Gastrocnemius medialis (tissue), 4 donors: ENCODE measurements around the gene RAB22A. TPM values are rescaled to one million over a fixed set of nuclear protein-coding genes. Genes with fewer than 3 reads are reported as not detected.

Source experiments
- ATAC-seq, 2 donors: fragments of 150-250 bp; one replicate each; pipeline ENCODE4 v1.9.1; 2016
- DNase-seq, 2 donors: peaks; one replicate each; pipeline ENCODE4 v3.0.0-alpha.2; 2019
- H3K27ac ChIP-seq, 4 donors: fragments of 200-600 bp; sonication (generic); 1 replicate in 1 of 4; 2 replicates in 3 of 4; pipeline ENCODE4 v1.5.1; 2016 to 2018; ENCODE audit warnings: mild to moderate bottlenecking in 2 of 4, moderate library complexity in 1 of 4
- H3K27me3 ChIP-seq, 3 donors: fragments of 200-600 bp; sonication (generic) in 2 of 3; 1 replicate in 1 of 3; 2 replicates in 2 of 3; pipeline versions ENCODE4 v1.5.1 to v1.6.0; 2016 to 2019; ENCODE audit warnings: mild to moderate bottlenecking in 1 of 3, moderate library complexity in 1 of 3
- H3K36me3 ChIP-seq, 2 donors: fragments of 200-600 bp; sonication (generic) in 1 of 2; one replicate each; pipeline ENCODE4 v1.5.1; 2017 to 2018
- H3K4me1 ChIP-seq, 2 donors: fragments of 200-600 bp; sonication (generic) in 1 of 2; one replicate each; pipeline ENCODE4 v1.5.1; 2016 to 2017; ENCODE audit warnings: mild to moderate bottlenecking in 2 of 2
- H3K4me3 ChIP-seq, 4 donors: fragments of 200-600 bp; sonication (generic) in 3 of 4; 1 replicate in 1 of 4; 2 replicates in 3 of 4; pipeline ENCODE4 v1.5.1; 2016 to 2019; ENCODE audit warnings: mild to moderate bottlenecking in 2 of 4
- H3K9me3 ChIP-seq, 3 donors: fragments of 200-600 bp; sonication (generic) in 2 of 3; 1 replicate in 1 of 3; 2 replicates in 2 of 3; pipeline ENCODE4 v1.5.1; 2016 to 2019
- CTCF ChIP-seq, 5 experiments: fragments of 450-650 bp in 3 of 5; fragments of 200-600 bp in 2 of 5; sonication (generic) in 2 of 5; IDR thresholded peaks in 4 of 5; conservative IDR thresholded peaks in 1 of 5; 1 replicate in 4 of 5; 2 replicates in 1 of 5; pipeline ENCODE4 v1.5.1; 2016 to 2019; ENCODE audit warnings: antibody characterized with exemption in 5 of 5, mild to moderate bottlenecking in 3 of 5, moderate library complexity in 3 of 5
- POLR2A ChIP-seq, 2 donors: fragments of 450-650 bp; IDR thresholded peaks; one replicate each; pipeline ENCODE4 v1.6.1; 2017; ENCODE audit warnings: antibody characterized with exemption in 2 of 2, mild to moderate bottlenecking in 2 of 2, moderate library complexity in 2 of 2
- in situ Hi-C, 4 donors: fragments of 200-750 bp; cut with MboI; loops; one replicate each; pipeline versions ENCODE4 v1.15.0 to v1.8.0; 2017; ENCODE audit warnings: low sequenced_read_pairs in 4 of 4
- intact Hi-C: fragments of 100-400 bp; cut with DNase I; formaldehyde crosslinking; loops from one replicate; pipeline ENCODE4 v1.15.1; 2023; ENCODE audit warnings: low total_unique reads
- total RNA-seq, 4 donors: library from RNA; depleted of rRNA; stranded (reverse); fragments of >200 nt; gene quantifications; one replicate each; pipeline versions ENCODE4 v1.1.0 to v1.2.3, GENCODE V29; 2016

Gene RAB22A
- total RNA-seq, 4 donors from 2014 or later, result 8.0 to 10.9 (median 9.3) TPM

- intact Hi-C loops, result no loop called here
- Histone ChIP-seq H3K9me3 (no peaks in the 10 kb centered on the region), H3K36me3 (peaks cover 0 to 27% of the 10 kb centered on the region in 2 donors), H3K4me3 (no peak overlapping the region), H3K27me3 (no peaks in the 10 kb centered on the region), H3K27ac (no peak overlapping the region), H3K4me1 (no peaks in the 10 kb centered on the region)
- no peak for TF ChIP-seq CTCF (IDR thresholded peaks at IDR 0.05 in 4 of 5, conservative IDR thresholded peaks at IDR 0.05 in 1 of 5)
- TF ChIP-seq POLR2A (IDR thresholded peaks at IDR 0.05), result no peak
- in situ Hi-C loops, result no loop called here
- DNase-seq, result no peak
- no peak for ATAC-seq
Observed at GRCh38 chr20:58267389-58268215, 41.9 kb upstream of the RAB22A start.

DNA sequence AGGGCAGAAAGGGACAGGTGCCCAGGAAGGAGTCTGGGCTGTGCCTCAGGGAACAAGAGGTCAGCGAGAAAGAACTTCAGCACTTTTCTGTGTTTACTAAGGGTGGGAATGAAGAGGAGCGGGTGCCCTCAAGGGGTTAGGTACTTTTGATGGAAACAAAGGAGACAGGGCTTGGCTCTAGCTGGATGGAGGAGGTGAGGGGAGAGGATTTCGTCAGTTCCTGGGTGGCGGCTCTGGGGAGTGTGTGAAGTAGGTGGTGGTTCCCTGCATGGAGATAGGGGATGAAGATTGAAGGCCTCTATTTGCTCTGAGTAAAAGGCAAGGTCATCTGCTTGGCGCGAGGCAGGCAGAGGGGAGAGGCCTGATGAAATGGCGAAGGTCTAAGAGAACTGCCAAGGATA is 41.1 kb upstream of the RAB22A start:
- no peak for TF ChIP-seq CTCF (IDR thresholded peaks at IDR 0.05 in 4 of 5, conservative IDR thresholded peaks at IDR 0.05 in 1 of 5)
- TF ChIP-seq POLR2A (IDR thresholded peaks at IDR 0.05), result no peak
- Histone ChIP-seq H3K27me3 (no peaks in the 10 kb centered on the region), H3K4me3 (no peak overlapping the region), H3K27ac (no peak overlapping the region), H3K9me3 (no peaks in the 10 kb centered on the region), H3K36me3 (peaks cover 0 to 27% of the 10 kb centered on the region in 2 donors), H3K4me1 (no peaks in the 10 kb centered on the region)
- intact Hi-C loops, result no loop called here
- DNase-seq, result no peak
- in situ Hi-C loops, result no loop called here
- ATAC-seq, result no peak

DNA sequence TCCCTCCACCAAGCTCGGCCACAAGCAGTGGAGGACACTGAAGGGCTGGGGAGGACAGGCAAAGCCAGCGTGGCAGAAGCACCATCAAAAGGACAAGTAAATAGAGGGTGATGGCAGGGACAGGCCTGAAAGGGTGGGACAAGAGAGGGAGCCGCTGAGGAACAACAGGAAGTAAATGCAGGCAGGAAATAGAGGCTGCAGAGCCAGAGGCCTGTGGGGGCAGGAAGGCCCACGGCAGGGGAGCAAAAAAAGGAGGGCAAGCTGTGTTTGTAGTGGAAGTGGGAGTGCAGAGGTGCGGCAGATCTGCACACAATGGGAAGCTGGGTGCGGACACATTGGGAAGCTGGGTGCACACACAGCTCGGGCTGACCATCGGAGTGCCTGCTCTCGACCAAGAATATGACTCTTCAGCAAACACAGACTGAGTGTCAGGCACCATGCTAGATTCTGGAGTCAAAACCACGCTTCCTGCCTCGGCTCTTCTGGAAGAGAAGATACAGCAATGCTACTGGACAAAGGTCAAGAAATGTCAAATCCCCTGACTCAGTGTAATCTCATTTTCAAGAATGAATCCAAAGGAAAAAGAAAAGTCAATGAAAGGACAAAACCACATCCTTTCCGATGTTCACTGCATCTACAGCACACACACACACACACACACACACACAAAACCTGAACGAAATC is 40.4 kb upstream of the RAB22A start:
- in situ Hi-C loops (no loop called here), intact Hi-C loops (no loop called here)
- no peak for TF ChIP-seq CTCF (IDR thresholded peaks at IDR 0.05 in 4 of 5, conservative IDR thresholded peaks at IDR 0.05 in 1 of 5)
- TF ChIP-seq POLR2A (IDR thresholded peaks at IDR 0.05), result no peak
- no peak overlapping the region for H3K4me3 ChIP-seq
- DNase-seq, result no peak
- H3K27ac ChIP-seq, result no peak overlapping the region
- no peaks in the 10 kb centered on the region for H3K9me3 ChIP-seq
- H3K36me3 ChIP-seq, result peaks cover 0 to 21% of the 10 kb centered on the region in 2 donors
- no peaks in the 10 kb centered on the region for H3K27me3 ChIP-seq
- no peaks in the 10 kb centered on the region for H3K4me1 ChIP-seq
- no peak for ATAC-seq

DNA sequence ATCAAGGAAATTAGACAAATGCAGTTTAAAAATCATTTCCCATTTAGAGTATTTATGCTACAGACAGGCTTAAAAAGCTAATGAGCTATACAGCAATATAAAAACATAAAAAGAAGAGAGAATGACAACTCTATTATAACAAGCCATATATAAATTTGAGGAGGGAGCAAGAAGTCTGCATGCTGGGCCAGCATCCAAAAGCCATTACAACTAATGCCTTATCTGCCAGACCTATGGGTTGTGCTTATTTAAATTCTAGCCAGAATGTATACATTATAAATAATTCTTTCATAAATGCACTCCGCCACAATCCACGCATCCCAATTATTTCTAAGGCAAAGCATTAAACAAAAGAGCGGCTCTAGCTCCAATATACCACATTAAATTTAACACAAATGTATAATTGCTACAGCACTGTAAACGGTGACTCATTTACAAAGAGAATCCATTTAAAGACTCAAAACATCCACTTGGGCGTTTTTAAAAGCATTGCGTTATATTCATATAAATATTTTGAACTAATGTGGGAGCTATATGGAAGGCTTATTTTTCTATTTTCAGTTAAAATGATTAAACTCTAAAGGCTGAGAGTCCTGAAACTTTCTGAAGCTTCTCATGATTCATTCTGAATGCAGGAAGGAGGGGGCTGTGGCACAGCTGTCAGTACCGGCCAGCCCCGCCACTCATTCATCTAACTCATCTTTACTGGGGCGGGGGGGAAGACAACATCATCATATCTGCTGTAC is 37.7 kb upstream of the RAB22A start:
- Histone ChIP-seq H3K9me3 (no peaks in the 10 kb centered on the region), H3K4me1 (no peaks in the 10 kb centered on the region), H3K4me3 (no peak overlapping the region), H3K36me3 (peaks cover 0 to 10% of the 10 kb centered on the region in 2 donors), H3K27me3 (no peaks in the 10 kb centered on the region), H3K27ac (no peak overlapping the region)
- no peak for TF ChIP-seq POLR2A (IDR thresholded peaks at IDR 0.05)
- TF ChIP-seq CTCF (IDR thresholded peaks at IDR 0.05 in 4 of 5, conservative IDR thresholded peaks at IDR 0.05 in 1 of 5), result no peak
- intact Hi-C loops, result no loop called here
- in situ Hi-C loops, result no loop called here
- DNase-seq (no peak), ATAC-seq (no peak)
